DMS53 treated with DMSO at 0.1 percent for 48 hours (cell line): ENCODE measurements around the gene DCAF16.
"Not testable (repeated sequence)": the region's sequence is repeated elsewhere in the genome, so short reads cannot be mapped to it uniquely, and the experiment has no call there.

Experiments used
- DNase-seq: peaks from one replicate; lab custom pipeline; 2025; ENCODE audit not compliant: unreplicated experiment; lab: John Stamatoyannopoulos, UW

Gene DCAF16

GRCh38 chr4:17810260-17811077 lies at the start of gene DCAF16, which contains the start of gene NCAPG:
Gene DCAF16 (minus strand): TSS chr4:17810757. CDS start chr4:17804141, 6,616 bp downstream.
Gene NCAPG (plus strand): TSS chr4:17810979. CDS start chr4:17811078, 99 bp downstream.
- peak; percentile 99 for DNase-seq

GRCh38 chr4:17859793-17860406 lies 49.3 kb upstream of the DCAF16 start:
- no peak for DNase-seq

GRCh38 chr4:17854036-17854435 lies 43.5 kb upstream of the DCAF16 start:
- no peak for DNase-seq

- no peak for DNase-seq
These were observed 41.4 kb upstream of the DCAF16 start for GRCh38 chr4:17851959-17852358.

GRCh38 chr4:17850295-17850694 lies 39.7 kb upstream of the DCAF16 start:
- DNase-seq: not testable (repeated sequence)

- no peak for DNase-seq
These were observed 35.7 kb upstream of the DCAF16 start for GRCh38 chr4:17846266-17846665.

- no peak for DNase-seq
These were observed 13.5 kb upstream of the DCAF16 start for GRCh38 chr4:17823871-17824669.

- peak; percentile 39 for DNase-seq
These were observed 6.5 kb upstream of the DCAF16 start for GRCh38 chr4:17817027-17817426.

GRCh38 chr4:17816142-17816541 lies 5.6 kb upstream of the DCAF16 start:
- DNase-seq: no peak

- DNase-seq: no peak
These were observed 3.6 kb upstream of the DCAF16 start for GRCh38 chr4:17814140-17814539.

GRCh38 chr4:17812801-17813200 lies 2.2 kb upstream of the DCAF16 start:
- no peak for DNase-seq

- no peak for DNase-seq
These were observed 1.6 kb upstream of the DCAF16 start for GRCh38 chr4:17812125-17812524.

- no peak for DNase-seq
These were observed 584 bp upstream of the DCAF16 start for GRCh38 chr4:17811078-17811603.

- DNase-seq: no peak
These were observed 890 bp downstream of the DCAF16 start for GRCh38 chr4:17809667-17810066.

GRCh38 chr4:17807446-17807845 lies 3.1 kb downstream of the DCAF16 start:
- DNase-seq: no peak

GRCh38 chr4:17805580-17806155 lies 4.9 kb downstream of the DCAF16 start:
- no peak for DNase-seq

GRCh38 chr4:17797808-17798207 lies 12.7 kb downstream of the DCAF16 start:
- DNase-seq: no peak

GRCh38 chr4:17794730-17795129 lies 15.8 kb downstream of the DCAF16 start:
- DNase-seq: no peak

GRCh38 chr4:17788956-17789355 lies 21.6 kb downstream of the DCAF16 start:
- DNase-seq: no peak

- DNase-seq: no peak
These were observed 23.2 kb downstream of the DCAF16 start for GRCh38 chr4:17787315-17787714.

- no peak for DNase-seq
These were observed 24.0 kb downstream of the DCAF16 start for GRCh38 chr4:17786567-17786966.
